Measurements from ENCODE around the gene SIN3B. TPM values are rescaled to one million over a fixed set of nuclear protein-coding genes. Genes with fewer than 3 reads are reported as not detected.

Gene SIN3B
- total and polyA plus RNA-seq, 9 of the 15 experiments (the other 6 are each of a cell fraction or from before 2014, with no cell fraction given): 0.51 to 34.2 (median 14.3) TPM

GRCh38 chr19:16897856-16898161, 68.6 kb downstream of the SIN3B start (continued):
- TF ChIP-seq CREB3L1 (IDR thresholded peaks at IDR 0.05; ENCODE audit: borderline replicate concordance, low read depth) (0 out of 2 replicates have a peak, but pooled peaks have one; percentile 4), FUS (optimal IDR thresholded peaks at IDR 0.05; ENCODE audit: low read depth, low read length) (no peak), MIER1 (IDR thresholded peaks at IDR 0.05; ENCODE audit: low read depth) (no peak), HNRNPUL1 (IDR thresholded peaks at IDR 0.05; ENCODE audit: low read length) (no peak), SUPT5H (IDR thresholded peaks at IDR 0.05) (0 out of 2 replicates have a peak, but pooled peaks have one; percentile 50), NFIC (IDR thresholded peaks at IDR 0.05) (peak; percentile 23; the same call in 1 of the 2 replicates), MTA3 (IDR thresholded peaks at IDR 0.05; ENCODE audit: borderline replicate concordance) (0 out of 2 replicates have a peak, but pooled peaks have one; percentile 41), NR2C2 (CRISPR knock-in tag; IDR thresholded peaks at IDR 0.05) (no peak), NR2C2 (tag; IDR thresholded peaks at IDR 0.05) (peak; percentile 11; the same call in 1 of the 2 replicates), ATF7 (IDR thresholded peaks at IDR 0.05) (no peak; the same call in 1 of the 2 replicates), PHF8 (IDR thresholded peaks at IDR 0.05; ENCODE audit: borderline replicate concordance, low read length) (peak; percentile 40; the same call in 1 of the 2 replicates), CXXC5 (CRISPR knock-in tag; IDR thresholded peaks at IDR 0.05) (peak; percentile 51), RBFOX2 (IDR thresholded peaks at IDR 0.05; ENCODE audit: low read depth, low read length) (peak; percentile 55; the same call in 1 of the 2 replicates), RB1 (IDR thresholded peaks at IDR 0.05; ENCODE audit: low read depth) (0 out of 2 replicates have a peak, but pooled peaks have one; percentile 5)
- TF ChIP-seq, protein P1, sequence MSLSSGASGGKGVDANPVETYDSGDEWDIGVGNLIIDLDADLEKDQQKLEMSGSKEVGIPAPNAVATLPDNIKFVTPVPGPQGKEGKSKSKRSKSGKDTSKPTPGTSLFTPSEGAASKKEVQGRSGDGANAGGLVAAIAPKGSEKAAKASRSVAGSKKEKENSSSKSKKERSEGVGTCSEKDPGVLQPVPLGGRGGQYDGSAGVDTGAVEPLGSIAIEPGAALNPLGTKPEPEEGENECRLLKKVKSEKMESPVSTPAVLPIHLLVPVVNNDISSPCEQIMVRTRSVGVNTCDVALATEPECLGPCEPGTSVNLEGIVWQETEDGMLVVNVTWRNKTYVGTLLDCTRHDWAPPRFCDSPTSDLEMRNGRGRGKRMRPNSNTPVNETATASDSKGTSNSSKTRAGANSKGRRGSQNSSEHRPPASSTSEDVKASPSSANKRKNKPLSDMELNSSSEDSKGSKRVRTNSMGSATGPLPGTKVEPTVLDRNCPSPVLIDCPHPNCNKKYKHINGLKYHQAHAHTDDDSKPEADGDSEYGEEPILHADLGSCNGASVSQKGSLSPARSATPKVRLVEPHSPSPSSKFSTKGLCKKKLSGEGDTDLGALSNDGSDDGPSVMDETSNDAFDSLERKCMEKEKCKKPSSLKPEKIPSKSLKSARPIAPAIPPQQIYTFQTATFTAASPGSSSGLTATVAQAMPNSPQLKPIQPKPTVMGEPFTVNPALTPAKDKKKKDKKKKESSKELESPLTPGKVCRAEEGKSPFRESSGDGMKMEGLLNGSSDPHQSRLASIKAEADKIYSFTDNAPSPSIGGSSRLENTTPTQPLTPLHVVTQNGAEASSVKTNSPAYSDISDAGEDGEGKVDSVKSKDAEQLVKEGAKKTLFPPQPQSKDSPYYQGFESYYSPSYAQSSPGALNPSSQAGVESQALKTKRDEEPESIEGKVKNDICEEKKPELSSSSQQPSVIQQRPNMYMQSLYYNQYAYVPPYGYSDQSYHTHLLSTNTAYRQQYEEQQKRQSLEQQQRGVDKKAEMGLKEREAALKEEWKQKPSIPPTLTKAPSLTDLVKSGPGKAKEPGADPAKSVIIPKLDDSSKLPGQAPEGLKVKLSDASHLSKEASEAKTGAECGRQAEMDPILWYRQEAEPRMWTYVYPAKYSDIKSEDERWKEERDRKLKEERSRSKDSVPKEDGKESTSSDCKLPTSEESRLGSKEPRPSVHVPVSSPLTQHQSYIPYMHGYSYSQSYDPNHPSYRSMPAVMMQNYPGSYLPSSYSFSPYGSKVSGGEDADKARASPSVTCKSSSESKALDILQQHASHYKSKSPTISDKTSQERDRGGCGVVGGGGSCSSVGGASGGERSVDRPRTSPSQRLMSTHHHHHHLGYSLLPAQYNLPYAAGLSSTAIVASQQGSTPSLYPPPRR (CRISPR knock-in tag; IDR thresholded peaks at IDR 0.05; ENCODE audit: borderline replicate concordance): no peak
- TF ChIP-seq, protein P2, sequence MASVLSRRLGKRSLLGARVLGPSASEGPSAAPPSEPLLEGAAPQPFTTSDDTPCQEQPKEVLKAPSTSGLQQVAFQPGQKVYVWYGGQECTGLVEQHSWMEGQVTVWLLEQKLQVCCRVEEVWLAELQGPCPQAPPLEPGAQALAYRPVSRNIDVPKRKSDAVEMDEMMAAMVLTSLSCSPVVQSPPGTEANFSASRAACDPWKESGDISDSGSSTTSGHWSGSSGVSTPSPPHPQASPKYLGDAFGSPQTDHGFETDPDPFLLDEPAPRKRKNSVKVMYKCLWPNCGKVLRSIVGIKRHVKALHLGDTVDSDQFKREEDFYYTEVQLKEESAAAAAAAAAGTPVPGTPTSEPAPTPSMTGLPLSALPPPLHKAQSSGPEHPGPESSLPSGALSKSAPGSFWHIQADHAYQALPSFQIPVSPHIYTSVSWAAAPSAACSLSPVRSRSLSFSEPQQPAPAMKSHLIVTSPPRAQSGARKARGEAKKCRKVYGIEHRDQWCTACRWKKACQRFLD (CRISPR knock-in tag; IDR thresholded peaks at IDR 0.05): peak; percentile 81
- TF ChIP-seq, protein P3, sequence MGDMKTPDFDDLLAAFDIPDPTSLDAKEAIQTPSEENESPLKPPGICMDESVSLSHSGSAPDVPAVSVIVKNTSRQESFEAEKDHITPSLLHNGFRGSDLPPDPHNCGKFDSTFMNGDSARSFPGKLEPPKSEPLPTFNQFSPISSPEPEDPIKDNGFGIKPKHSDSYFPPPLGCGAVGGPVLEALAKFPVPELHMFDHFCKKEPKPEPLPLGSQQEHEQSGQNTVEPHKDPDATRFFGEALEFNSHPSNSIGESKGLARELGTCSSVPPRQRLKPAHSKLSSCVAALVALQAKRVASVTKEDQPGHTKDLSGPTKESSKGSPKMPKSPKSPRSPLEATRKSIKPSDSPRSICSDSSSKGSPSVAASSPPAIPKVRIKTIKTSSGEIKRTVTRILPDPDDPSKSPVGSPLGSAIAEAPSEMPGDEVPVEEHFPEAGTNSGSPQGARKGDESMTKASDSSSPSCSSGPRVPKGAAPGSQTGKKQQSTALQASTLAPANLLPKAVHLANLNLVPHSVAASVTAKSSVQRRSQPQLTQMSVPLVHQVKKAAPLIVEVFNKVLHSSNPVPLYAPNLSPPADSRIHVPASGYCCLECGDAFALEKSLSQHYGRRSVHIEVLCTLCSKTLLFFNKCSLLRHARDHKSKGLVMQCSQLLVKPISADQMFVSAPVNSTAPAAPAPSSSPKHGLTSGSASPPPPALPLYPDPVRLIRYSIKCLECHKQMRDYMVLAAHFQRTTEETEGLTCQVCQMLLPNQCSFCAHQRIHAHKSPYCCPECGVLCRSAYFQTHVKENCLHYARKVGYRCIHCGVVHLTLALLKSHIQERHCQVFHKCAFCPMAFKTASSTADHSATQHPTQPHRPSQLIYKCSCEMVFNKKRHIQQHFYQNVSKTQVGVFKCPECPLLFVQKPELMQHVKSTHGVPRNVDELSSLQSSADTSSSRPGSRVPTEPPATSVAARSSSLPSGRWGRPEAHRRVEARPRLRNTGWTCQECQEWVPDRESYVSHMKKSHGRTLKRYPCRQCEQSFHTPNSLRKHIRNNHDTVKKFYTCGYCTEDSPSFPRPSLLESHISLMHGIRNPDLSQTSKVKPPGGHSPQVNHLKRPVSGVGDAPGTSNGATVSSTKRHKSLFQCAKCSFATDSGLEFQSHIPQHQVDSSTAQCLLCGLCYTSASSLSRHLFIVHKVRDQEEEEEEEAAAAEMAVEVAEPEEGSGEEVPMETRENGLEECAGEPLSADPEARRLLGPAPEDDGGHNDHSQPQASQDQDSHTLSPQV (IDR thresholded peaks at IDR 0.05): peak; percentile 84
